Epithelial cell of proximal tubule (primary cell): Measurements from ENCODE around the gene SRP68. TPM values are rescaled to one million over a fixed set of nuclear protein-coding genes. Genes with fewer than 3 reads are reported as not detected.

Experiments
- DNase-seq: peaks from one replicate; pipeline ENCODE4 v3.0.0-alpha.2; 2011; ENCODE audit warnings: low read depth
- H3K4me3 ChIP-seq: 2 replicates; pipeline ENCODE4 v1.5.1; 2011; ENCODE audit warnings: low read depth, mild to moderate bottlenecking, low read length
- total RNA-seq: library from RNA; depleted of rRNA; stranded (reverse); fragments of >200 nt; gene quantifications from 2 replicates; pipeline ENCODE4 v1.2.3, GENCODE V29; 2015
- TF ChIP-seq, protein P1 (sequence below): conservative IDR thresholded peaks from 2 replicates; pipeline ENCODE4 v1.5.1; 2012; ENCODE audit warnings: low read depth, mild to moderate bottlenecking, low read length

SRP68 gene
- total RNA-seq, 1 donor from 2014 or later: 15.3 TPM

DNA sequence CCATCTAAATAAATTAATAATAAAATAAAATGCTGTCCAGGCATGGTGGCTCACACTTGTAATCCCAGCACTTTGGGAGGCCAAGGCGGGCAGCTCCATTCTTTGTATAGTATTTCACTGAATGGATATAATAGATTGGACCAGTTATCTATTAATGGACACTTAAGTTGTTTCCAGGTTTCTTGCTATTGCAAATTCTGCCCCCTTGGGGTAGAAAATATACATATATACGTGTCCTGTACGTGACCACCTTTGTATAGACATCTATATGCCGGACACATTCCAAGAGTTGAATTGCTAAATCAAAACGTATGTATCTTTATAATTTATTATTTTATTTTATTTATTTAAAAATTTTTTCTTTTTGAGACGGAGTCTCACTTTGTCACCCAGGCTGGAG lies 35.2 kb upstream of the SRP68 start:
- no peak for DNase-seq
- no peak overlapping the region for H3K4me3 ChIP-seq
- TF ChIP-seq, protein P1, sequence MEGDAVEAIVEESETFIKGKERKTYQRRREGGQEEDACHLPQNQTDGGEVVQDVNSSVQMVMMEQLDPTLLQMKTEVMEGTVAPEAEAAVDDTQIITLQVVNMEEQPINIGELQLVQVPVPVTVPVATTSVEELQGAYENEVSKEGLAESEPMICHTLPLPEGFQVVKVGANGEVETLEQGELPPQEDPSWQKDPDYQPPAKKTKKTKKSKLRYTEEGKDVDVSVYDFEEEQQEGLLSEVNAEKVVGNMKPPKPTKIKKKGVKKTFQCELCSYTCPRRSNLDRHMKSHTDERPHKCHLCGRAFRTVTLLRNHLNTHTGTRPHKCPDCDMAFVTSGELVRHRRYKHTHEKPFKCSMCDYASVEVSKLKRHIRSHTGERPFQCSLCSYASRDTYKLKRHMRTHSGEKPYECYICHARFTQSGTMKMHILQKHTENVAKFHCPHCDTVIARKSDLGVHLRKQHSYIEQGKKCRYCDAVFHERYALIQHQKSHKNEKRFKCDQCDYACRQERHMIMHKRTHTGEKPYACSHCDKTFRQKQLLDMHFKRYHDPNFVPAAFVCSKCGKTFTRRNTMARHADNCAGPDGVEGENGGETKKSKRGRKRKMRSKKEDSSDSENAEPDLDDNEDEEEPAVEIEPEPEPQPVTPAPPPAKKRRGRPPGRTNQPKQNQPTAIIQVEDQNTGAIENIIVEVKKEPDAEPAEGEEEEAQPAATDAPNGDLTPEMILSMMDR: peak; percentile 22

DNA sequence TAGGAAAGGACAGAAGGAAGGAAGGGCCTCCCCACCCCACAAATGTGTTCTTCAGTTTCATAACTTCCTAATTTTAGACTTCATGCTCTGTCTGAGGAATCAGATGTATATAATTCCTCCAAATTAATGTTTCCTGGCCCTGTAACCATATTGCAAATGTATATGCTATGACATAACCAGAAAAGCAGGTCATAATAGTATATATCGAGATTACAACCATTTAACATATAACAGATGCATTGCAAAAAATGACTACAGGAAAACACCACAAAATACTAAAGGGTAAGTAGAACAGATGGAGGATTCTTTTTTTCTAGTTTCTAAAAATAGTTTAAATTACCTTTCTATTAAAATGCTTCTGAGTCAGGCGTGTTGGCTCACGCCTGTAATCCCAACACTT lies 34.4 kb upstream of the SRP68 start:
- TF ChIP-seq, protein P1: no peak
- no peak for DNase-seq
- H3K4me3 ChIP-seq: no peak overlapping the region

DNA sequence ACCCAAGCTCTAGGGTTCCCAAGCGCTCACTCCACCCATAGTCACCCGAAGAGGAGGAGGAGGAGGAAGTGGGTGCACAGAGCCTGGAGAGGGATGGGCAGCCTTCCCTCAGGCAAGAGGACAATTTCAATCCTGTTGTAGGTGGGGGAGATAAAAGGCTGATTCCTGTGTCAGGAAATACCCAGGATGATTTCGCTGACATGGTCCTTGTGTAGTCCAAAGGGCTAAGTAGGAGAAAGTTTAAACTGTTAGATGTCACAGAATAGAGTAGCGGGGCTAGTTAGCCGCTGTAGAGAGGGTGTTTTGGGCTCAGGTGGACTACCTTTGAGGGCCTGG lies 32.5 kb upstream of the SRP68 start:
- no peak overlapping the region for H3K4me3 ChIP-seq
- DNase-seq: no peak
- TF ChIP-seq, protein P1: no peak

DNA sequence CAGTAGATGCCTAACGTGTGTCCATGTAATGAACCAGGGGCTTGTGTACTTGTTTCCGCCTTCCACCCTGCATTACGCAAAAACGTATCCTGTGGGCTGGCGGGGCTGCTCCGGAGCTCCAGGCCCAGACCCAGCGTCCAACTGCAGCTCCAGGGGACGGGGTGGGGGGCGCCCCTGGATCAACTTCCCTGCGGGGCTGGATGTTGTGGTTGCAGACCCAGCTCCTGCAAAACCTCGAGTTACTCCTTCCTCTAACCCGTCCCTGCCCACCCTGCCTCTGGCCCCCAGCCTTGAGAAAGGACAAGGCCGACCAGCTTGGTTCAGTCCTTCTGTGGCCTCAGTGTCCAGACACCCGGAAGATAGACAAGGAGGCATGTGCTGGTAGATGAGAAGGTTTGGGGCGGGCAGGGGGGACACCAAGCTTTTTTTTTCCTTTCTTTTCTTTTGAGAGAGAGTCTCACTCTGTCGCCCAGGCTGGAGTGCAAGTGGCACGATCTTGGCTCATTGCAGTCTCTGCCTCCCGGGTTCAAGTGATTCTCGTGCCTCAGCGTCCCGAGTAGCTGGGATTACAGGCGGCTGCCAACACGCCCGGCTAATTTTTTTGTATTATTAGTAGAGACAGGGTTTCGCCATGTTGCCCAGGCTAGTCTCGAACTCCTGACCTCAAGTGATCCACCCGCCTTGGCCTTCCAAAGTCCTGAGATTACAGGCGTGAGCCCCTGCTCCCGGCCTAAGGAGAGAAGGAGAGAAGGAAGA lies 32.0 kb upstream of the SRP68 start:
- TF ChIP-seq, protein P1: no peak
- no peak for DNase-seq
- peak overlapping the region; percentile 97 for H3K4me3 ChIP-seq

DNA sequence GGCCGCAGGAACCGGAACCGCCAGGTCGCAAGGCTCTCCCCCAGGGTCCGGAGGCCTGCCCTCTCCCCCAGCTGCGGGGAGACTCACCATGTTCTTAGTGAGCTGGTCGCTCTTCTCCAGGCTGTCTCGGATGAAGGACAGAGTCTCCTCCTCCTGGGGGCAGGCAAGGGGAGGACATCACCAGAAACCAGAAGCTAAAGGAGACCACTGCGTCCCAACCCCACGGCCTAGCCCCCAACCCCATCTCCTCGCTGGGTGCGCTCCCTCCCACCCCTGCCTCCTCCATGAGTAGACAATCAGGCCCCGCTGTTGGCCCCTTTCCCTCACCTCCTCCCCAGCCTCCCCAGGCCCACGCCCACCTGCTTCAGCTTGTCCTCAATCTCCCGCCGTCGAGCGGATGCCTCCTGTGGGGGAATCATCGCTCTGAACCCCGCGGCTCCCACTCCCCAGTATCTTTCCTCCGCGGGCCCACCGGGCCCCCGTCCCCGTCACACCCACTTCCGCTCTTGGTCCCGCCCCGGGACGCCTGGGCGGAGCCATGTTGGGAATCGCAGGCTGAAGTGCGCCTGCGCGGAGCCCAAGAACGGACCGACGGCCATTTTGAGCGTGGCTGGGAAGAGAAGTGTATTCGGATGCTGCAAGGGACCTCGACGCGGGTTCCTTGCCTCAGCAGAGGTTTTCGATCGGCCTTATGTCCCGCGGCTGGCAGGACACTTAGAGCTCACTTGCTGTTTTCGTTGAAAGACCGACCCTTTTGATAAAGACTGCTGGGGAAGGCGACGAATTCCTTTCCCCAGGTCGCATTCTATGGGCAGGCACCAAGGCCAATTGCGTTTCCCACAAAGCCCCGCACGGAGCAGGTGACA lies 31.2 kb upstream of the SRP68 start, which contains the start of gene EXOC7:
EXOC7 (minus strand) TSS at position 514 of the 866 bp plus-strand sequence; CDS start at position 419, 95 bp downstream.
- no peak for DNase-seq
- TF ChIP-seq, protein P1: peak; percentile 19
- H3K4me3 ChIP-seq: peak within 1 kb of the TSS; percentile 97

DNA sequence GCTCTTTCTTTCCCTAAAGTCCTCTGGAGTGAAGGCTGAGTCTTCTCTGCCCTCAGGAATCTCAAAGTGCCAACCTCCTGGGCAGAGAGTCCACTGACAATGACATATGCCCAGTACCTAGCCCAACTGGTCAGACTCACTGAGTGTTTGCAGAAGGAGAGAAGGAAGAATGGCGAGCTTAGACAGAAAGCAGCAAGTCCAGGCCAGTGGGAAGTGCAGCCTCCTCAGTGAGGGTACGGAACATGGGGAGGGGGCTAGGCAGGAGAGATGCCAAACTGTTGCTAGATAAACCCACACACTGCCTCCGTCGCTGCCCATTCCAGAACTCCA lies 30.6 kb upstream of the SRP68 start:
- TF ChIP-seq, protein P1: no peak
- DNase-seq: no peak
- H3K4me3 ChIP-seq: peak overlapping the region; percentile 97
